ENCODE data around the gene NPM1. TPM values are rescaled to one million over a fixed set of nuclear protein-coding genes. Genes with fewer than 3 reads are reported as not detected.
"Not testable (repeated sequence)": the region's sequence is repeated elsewhere in the genome, so short reads cannot be mapped to it uniquely, and the experiment has no call there.

The NPM1 gene
- total and polyA plus RNA-seq, 8 donors = 289 to 3,788 (median 712) TPM

- Histone ChIP-seq H3K4me3 (no peak overlapping the region), H3K27ac (no peak overlapping the region), H3K4me1 (peaks cover 0 to 74% (median 22%) of the 10 kb centered on the region in 4 donors), H3K36me3 (peaks cover 77 to 100% (median 96%) of the 10 kb centered on the region in 4 donors), H3K27me3 (no peaks in the 10 kb centered on the region), H3K9me3 (no peaks in the 10 kb centered on the region)
- 84 to 92% (median 86%) methylated on average over 2 of the region's 2 CpGs for WGBS, 5 donors
- TF ChIP-seq POLR2AphosphoS5 (IDR thresholded peaks at IDR 0.05) = no peak
- no peak for TF ChIP-seq EP300 (IDR thresholded peaks at IDR 0.05)
- TF ChIP-seq CTCF (IDR thresholded peaks at IDR 0.05) = no peak
- TF ChIP-seq POLR2A (IDR thresholded peaks at IDR 0.05) = no peak
- intact Hi-C loops (cut with DNase I; ENCODE audit: low total_unique reads) = no loop called here
- DNase-seq = no peak
Observed at GRCh38 chr5:171397190-171397589, 9.5 kb downstream of the NPM1 start.

GRCh38 chr5:171397599-171397998 lies 9.9 kb downstream of the NPM1 start:
- Histone ChIP-seq H3K9me3 (no peaks in the 10 kb centered on the region), H3K27me3 (no peaks in the 10 kb centered on the region), H3K27ac (no peak overlapping the region), H3K4me1 (peaks cover 0 to 69% (median 21%) of the 10 kb centered on the region in 4 donors), H3K36me3 (peaks cover 73 to 97% (median 92%) of the 10 kb centered on the region in 4 donors), H3K4me3 (no peak overlapping the region)
- TF ChIP-seq POLR2A (IDR thresholded peaks at IDR 0.05) (no peak), CTCF (IDR thresholded peaks at IDR 0.05) (no peak), POLR2AphosphoS5 (IDR thresholded peaks at IDR 0.05) (no peak), EP300 (IDR thresholded peaks at IDR 0.05) (no peak)
- no peak for DNase-seq
- intact Hi-C loops (cut with DNase I; ENCODE audit: low total_unique reads) = no loop called here
- WGBS, 5 donors = 77 to 94% (median 91%) methylated on average over 4 of the region's 4 CpGs

GRCh38 chr5:171398660-171399059 lies 11.0 kb downstream of the NPM1 start:
- H3K4me1 ChIP-seq = peaks cover 0 to 60% (median 21%) of the 10 kb centered on the region in 4 donors
- DNase-seq; H3K27me3 ChIP-seq; H3K9me3 ChIP-seq; H3K4me3 ChIP-seq; H3K27ac ChIP-seq; intact Hi-C loops (cut with DNase I; ENCODE audit: low total_unique reads): not testable (repeated sequence)
- peaks cover 63 to 89% (median 82%) of the 10 kb centered on the region in 4 donors for H3K36me3 ChIP-seq
- WGBS, 5 donors = 86 to 96% (median 92%) methylated on average over 9 of the region's 9 CpGs

GRCh38 chr5:171400169-171400568 lies 12.5 kb downstream of the NPM1 start:
- WGBS, 5 donors = 83 to 93% (median 90%) methylated on average over 7 of the region's 7 CpGs
- intact Hi-C loops (cut with DNase I; ENCODE audit: low total_unique reads) = no loop called here
- Histone ChIP-seq H3K4me3 (no peak overlapping the region), H3K27ac (no peak overlapping the region), H3K36me3 (peaks cover 52 to 80% (median 73%) of the 10 kb centered on the region in 4 donors), H3K9me3 (no peaks in the 10 kb centered on the region), H3K27me3 (no peaks in the 10 kb centered on the region), H3K4me1 (peaks cover 0 to 53% (median 19%) of the 10 kb centered on the region in 4 donors)
- no peak for TF ChIP-seq POLR2AphosphoS5 (IDR thresholded peaks at IDR 0.05)
- TF ChIP-seq CTCF (IDR thresholded peaks at IDR 0.05) = no peak
- no peak for TF ChIP-seq POLR2A (IDR thresholded peaks at IDR 0.05)
- no peak for TF ChIP-seq EP300 (IDR thresholded peaks at IDR 0.05)
- no peak for DNase-seq

- Histone ChIP-seq H3K36me3 (peaks cover 47 to 80% (median 73%) of the 10 kb centered on the region in 4 donors), H3K27me3 (no peaks in the 10 kb centered on the region), H3K9me3 (no peaks in the 10 kb centered on the region), H3K4me3 (no peak overlapping the region), H3K4me1 (peaks cover 0 to 53% (median 14%) of the 10 kb centered on the region in 4 donors), H3K27ac (no peak overlapping the region)
- no peak for DNase-seq
- intact Hi-C loops (cut with DNase I; ENCODE audit: low total_unique reads) = no loop called here
- WGBS, 5 donors = 94 to 98% (median 96%) methylated on average over 13 of the region's 13 CpGs
- TF ChIP-seq EP300 (IDR thresholded peaks at IDR 0.05) (no peak), CTCF (IDR thresholded peaks at IDR 0.05) (no peak), POLR2AphosphoS5 (IDR thresholded peaks at IDR 0.05) (no peak), POLR2A (IDR thresholded peaks at IDR 0.05) (no peak)
Observed at GRCh38 chr5:171401167-171401947, 13.7 kb downstream of the NPM1 start.

GRCh38 chr5:171402751-171403150 lies 15.1 kb downstream of the NPM1 start:
- peaks cover 47 to 80% (median 73%) of the 10 kb centered on the region in 4 donors for H3K36me3 ChIP-seq
- DNase-seq; intact Hi-C loops (cut with DNase I; ENCODE audit: low total_unique reads); H3K4me3 ChIP-seq; H3K27ac ChIP-seq; H3K27me3 ChIP-seq; H3K9me3 ChIP-seq: not testable (repeated sequence)
- peaks cover 0 to 48% (median 8%) of the 10 kb centered on the region in 4 donors for H3K4me1 ChIP-seq
